SHP77 (cell line): ENCODE data around the gene ADAMTS14.

Experiments used
- DNase-seq, 2 experiments: peaks; one replicate each; lab custom pipeline; 2025; lab: John Stamatoyannopoulos, UW

The ADAMTS14 gene

GRCh38 chr10:70729763-70730357, 57.6 kb downstream of the ADAMTS14 start:
- DNase-seq, result peak; percentile 10 to 13

DNA sequence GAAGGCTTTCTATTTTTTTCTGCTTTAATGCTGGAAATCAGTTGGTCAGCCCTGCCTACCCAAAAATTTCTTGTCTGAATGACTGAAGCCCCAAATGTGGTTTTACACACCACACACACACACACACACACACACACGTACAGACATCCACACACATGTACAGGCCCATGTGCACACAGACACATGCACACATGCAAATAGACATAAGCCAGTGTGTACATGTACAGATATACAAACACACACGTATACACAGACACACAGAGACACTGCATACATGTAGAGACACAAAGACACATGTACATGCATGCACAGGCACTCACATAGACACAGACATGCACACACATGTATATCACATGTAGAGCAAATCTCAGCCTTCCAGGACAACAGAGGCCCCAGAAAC, 58.6 kb downstream of the ADAMTS14 start:
- DNase-seq, result no peak

DNA sequence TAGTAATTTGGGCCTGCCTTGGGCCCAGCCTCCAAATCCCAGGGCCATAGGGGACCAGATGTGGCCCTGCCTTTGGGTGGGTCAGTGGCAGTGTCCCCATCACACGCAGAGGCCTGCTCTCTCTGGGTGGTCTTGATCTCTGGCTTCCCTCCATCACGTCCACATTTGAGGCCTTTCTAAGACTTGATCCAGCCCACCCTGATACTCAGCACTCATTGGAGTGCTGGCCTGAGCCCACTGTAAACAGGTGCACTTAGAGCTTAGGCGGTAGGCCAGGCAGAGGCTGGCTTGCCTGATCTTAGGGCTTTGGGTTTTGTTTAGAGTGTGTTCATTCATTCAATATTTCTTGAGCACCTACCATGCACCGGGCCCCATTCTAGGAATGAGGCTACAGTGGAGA, 60.3 kb downstream of the ADAMTS14 start:
- no peak for DNase-seq

DNA sequence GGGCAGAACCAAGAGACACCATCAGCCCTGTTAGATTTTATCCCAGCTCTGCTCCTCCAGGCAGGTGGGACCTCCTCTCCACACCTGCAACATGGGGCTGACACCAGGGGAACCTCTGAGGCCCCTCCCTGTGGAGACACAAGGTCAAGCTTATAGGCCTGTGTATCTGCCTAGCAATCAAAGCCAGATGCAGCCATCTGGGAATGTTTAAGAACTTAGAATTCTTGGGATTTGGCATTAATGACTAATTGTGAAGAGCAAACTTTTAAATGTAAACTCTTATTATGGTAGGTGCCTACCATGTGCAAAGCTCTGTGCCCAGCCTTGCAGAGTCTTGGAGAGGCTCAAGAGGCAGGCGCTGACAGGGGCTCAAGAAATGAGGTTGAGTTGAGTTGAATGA, 60.7 kb downstream of the ADAMTS14 start:
- DNase-seq, result no peak

- DNase-seq, result no peak
Measured at GRCh38 chr10:70735161-70735560, 62.9 kb downstream of the ADAMTS14 start.

DNA sequence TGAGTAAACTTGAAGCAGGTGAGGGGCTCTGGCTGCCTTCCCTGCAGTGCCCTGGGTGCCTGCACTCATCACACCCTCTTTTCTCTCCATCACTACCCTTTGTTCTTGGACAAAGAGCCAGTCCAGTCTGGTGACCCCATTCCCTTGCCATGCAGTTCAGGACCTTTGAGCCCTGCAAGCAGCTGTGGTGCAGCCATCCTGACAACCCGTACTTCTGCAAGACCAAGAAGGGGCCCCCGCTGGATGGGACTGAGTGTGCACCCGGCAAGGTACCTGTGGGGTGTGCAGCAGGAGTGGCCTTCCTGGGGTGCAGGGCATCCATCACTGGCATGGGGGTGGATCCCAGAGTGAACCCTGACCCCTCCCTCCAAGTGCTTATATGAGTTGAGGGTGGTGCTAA, 64.2 kb downstream of the ADAMTS14 start:
- no peak for DNase-seq

DNA sequence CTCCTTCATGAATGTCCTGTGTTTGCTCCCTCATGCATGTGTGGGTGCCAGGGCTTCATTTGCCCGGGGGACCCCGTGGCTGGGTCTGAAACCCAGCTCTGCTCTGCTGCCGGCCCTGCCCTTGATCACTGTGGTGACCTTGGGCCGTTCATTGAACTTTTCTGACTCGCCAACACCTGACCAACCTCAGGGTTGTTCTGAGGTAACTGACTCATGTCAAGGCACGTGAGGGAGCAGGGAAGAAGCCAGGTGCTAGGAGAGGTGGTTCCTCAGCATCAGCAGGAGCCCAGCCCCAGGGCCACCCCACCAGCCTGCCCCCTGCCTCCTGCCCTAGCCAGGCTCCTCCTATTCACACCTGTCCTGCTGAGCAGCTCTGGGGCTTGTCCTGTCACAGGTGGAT, 64.9 kb downstream of the ADAMTS14 start:
- no peak for DNase-seq

DNA sequence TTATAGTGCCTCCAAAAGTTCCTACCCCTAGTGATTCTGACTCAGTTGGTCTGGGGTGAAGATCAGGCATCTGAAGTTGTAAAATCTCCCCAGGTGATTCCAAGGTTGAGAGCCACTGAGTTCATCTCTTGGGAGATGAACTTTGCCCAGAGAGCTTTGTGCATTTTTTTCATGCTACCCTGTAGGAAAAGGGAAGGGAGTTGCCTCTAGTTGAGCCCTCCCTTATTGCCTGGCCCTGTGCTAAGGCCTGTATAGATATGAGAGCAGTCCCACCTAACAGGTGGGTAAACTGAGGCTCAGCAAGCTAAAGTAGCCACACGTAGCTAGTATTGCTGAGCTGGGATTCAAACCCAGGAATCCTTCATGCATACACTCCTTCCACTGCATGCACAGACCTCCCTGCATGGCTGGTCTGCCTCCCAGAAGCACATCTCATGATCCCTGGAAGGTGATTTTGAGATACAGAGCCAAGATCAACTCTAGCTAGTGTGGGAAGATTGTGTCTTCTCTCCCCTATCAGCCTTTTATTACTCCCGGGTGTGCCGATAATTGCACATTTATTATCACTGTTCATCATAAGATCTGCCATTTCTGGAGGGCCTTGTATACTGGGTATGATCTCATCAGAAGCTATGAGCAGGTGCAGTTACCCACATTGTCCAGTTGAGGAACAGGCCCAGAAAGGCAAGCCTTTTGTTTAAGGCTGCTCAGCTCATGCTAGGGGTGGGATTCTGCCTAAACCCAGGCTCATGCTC, 65.9 kb downstream of the ADAMTS14 start:
- DNase-seq, result no peak

DNA sequence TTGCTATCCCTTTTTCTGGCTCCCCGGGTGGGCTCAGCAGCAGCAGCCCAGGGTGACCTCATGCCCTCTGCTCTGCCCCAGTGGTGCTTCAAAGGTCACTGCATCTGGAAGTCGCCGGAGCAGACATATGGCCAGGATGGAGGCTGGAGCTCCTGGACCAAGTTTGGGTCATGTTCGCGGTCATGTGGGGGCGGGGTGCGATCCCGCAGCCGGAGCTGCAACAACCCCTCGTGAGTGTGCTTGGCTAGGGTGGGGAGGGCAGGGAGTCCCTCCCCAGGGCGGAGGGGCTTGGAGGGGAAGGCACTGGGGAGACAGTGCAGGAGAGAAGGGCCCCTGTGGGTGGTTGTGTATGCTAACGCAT, 66.4 kb downstream of the ADAMTS14 start:
- no peak for DNase-seq

DNA sequence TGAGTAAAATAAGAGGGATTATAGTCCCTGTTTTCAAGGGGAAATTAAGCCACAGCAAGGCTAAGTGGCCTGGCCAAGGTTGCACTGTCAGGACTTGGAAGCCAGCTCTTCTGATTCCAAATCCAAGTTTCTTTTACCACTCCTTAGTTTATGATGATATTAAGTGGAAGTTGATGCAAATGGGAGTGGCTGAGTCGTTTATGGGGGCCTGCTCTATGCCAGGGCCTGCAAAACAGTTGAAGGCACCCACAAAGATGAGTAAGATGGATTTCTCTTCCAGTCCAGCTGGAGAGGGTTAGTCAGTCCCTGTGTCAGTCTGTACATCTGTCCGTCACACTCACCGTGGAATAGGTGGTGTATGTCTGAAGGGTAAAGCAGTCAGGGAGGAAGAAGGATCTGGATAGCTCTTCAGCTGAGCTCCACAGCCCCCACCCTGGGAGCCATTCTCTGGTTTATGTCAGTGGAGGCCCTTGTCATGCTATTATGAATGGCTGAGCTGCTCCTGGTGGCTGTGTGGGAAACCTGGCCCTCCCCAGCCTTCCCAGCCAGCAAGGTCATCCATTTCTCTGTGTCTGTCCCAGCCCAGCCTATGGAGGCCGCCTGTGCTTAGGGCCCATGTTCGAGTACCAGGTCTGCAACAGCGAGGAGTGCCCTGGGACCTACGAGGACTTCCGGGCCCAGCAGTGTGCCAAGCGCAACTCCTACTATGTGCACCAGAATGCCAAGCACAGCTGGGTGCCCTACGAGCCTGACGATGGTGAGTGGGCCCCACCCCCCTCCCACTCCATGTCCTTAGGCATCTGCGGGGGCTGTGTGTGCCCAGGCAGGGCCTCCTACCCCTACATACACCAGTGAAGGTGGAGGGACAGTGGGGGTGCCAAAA, 68.3 kb downstream of the ADAMTS14 start:
- no peak for DNase-seq

- no peak for DNase-seq
Measured at GRCh38 chr10:70742537-70743429, 70.5 kb downstream of the ADAMTS14 start.

- no peak for DNase-seq
Measured at GRCh38 chr10:70743430-70743788, 71.1 kb downstream of the ADAMTS14 start.

DNA sequence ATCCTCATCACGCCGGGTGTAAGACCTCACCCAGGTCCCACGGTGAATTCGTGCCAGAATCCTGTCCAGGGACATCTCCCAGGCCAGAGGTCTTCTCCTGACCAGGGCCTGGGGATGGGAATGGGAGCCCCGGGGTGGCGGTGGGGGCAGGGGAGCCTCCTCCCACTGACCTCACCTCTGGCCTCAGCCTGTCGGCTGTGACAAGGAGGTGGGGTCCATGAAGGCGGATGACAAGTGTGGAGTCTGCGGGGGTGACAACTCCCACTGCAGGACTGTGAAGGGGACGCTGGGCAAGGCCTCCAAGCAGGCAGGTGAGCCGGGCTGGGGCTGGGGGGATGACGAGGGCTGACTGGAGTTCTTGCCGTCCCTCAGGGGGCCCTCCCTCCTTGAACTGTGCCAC, 71.6 kb downstream of the ADAMTS14 start:
- DNase-seq, result no peak

- no peak for DNase-seq
Measured at GRCh38 chr10:70744617-70745143, 72.4 kb downstream of the ADAMTS14 start.

DNA sequence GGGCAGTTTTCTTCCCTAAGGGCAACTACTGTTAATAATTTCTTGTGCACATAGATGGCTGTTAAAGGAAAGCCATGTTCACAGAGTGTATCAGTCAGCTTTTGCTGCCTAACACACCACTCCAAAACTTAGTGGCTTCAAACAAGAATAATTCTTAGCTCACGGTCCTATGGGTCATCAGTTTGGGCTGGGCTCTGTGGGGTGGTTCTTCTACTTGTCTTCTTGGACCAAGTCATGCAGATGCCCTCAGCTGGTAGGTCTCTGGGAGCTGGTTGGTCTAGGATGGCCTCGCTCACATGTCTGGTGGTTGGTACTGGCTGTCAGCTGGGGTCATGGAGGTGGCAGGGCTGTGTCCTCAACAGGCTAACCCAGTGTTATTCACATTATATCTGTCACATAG, 73.2 kb downstream of the ADAMTS14 start:
- DNase-seq, result no peak

GRCh38 chr10:70747192-70747965, 75.1 kb downstream of the ADAMTS14 start:
- DNase-seq, result no peak

GRCh38 chr10:70748305-70748704, 76.0 kb downstream of the ADAMTS14 start:
- no peak for DNase-seq

DNA sequence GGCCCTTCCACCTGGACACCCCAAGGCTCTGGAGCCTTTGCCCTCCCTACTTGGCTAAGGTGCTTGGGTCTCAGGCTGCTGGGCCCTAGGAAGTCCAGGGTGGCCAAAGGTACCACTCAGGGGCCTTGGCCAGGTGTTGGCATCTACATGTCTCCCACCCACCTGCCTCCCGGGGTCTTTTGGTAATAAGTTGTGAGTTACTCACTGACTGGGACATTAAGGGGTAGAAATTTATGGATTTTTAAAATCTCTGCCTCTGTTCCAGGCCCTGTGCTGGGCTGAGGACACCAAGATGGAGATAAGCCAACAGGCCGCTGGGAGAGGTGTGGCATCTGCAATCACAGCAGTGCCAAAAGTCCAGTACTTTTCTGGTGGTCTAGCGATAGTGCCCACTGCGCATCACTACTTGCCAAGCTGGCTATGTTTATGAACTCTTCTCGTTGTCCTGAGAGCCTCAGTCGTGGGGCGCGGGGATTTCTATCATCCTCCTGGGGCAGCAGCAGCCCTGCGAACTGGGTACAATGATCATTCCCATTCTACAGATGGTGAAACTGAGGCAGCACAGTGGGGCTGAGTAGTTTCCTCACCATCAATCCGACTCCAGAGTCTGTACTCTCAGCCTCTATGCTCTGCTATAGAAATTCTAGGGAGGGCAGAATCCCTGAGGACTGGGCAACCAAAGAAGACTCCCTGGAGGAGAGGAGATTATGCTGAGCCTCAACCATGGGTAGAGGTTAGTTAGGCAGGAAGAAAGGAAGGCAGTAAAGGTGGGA, 76.7 kb downstream of the ADAMTS14 start:
- no peak for DNase-seq

DNA sequence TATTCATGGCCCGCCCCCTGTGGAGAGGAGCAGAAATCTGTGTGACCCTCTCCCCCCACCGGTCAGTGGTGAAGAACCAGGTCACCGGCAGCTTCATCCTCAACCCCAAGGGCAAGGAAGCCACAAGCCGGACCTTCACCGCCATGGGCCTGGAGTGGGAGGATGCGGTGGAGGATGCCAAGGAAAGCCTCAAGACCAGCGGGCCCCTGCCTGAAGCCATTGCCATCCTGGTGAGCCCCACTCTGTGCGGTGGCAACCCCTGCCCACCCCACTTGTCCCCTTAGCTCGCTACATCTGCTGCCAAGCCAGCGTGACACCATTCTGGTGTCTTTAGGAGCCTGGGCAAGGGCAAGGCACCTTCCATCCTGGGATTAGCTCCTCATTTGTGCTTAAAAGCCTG, 77.5 kb downstream of the ADAMTS14 start:
- DNase-seq, result no peak

DNA sequence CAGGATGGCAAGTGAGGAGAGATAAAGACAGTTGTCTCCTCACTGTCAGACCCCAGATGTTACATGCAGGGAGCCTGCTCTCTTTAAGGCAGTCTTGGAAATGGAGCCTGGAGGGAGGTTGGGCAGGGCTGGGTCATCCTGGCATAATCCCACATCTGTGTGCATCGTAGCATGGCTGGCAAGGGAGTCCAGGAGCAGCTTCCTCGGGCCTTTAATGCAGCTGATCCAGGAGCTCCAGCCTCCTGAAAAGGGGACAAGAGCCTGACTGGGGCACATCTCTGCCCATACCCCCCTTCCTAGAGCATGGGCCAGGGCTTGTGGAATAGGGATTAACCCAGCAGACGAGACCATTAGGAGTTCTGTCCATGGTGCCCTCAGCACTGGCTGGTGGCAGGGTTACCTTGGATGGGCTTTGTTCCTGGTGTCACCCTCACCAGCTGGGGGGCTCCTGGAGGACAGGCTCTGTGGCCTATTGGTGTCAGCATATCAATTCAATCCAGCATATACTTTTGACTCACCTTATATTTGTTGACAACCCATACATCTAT, 77.9 kb downstream of the ADAMTS14 start:
- no peak for DNase-seq
